GM21447 (cell line): Measurements from ENCODE around the gene BOC.
"Not testable (repeated sequence)": the region's sequence is repeated elsewhere in the genome, so short reads cannot be mapped to it uniquely, and the experiment has no call there.

Experiments
- ATAC-seq: cut with Tn5 transposase; IDR thresholded peaks from one replicate; pipeline ENCODE4 v1.9.1; 2021; ENCODE audit not compliant: unreplicated experiment

BOC gene, protein sequence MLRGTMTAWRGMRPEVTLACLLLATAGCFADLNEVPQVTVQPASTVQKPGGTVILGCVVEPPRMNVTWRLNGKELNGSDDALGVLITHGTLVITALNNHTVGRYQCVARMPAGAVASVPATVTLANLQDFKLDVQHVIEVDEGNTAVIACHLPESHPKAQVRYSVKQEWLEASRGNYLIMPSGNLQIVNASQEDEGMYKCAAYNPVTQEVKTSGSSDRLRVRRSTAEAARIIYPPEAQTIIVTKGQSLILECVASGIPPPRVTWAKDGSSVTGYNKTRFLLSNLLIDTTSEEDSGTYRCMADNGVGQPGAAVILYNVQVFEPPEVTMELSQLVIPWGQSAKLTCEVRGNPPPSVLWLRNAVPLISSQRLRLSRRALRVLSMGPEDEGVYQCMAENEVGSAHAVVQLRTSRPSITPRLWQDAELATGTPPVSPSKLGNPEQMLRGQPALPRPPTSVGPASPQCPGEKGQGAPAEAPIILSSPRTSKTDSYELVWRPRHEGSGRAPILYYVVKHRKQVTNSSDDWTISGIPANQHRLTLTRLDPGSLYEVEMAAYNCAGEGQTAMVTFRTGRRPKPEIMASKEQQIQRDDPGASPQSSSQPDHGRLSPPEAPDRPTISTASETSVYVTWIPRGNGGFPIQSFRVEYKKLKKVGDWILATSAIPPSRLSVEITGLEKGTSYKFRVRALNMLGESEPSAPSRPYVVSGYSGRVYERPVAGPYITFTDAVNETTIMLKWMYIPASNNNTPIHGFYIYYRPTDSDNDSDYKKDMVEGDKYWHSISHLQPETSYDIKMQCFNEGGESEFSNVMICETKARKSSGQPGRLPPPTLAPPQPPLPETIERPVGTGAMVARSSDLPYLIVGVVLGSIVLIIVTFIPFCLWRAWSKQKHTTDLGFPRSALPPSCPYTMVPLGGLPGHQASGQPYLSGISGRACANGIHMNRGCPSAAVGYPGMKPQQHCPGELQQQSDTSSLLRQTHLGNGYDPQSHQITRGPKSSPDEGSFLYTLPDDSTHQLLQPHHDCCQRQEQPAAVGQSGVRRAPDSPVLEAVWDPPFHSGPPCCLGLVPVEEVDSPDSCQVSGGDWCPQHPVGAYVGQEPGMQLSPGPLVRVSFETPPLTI

DNA sequence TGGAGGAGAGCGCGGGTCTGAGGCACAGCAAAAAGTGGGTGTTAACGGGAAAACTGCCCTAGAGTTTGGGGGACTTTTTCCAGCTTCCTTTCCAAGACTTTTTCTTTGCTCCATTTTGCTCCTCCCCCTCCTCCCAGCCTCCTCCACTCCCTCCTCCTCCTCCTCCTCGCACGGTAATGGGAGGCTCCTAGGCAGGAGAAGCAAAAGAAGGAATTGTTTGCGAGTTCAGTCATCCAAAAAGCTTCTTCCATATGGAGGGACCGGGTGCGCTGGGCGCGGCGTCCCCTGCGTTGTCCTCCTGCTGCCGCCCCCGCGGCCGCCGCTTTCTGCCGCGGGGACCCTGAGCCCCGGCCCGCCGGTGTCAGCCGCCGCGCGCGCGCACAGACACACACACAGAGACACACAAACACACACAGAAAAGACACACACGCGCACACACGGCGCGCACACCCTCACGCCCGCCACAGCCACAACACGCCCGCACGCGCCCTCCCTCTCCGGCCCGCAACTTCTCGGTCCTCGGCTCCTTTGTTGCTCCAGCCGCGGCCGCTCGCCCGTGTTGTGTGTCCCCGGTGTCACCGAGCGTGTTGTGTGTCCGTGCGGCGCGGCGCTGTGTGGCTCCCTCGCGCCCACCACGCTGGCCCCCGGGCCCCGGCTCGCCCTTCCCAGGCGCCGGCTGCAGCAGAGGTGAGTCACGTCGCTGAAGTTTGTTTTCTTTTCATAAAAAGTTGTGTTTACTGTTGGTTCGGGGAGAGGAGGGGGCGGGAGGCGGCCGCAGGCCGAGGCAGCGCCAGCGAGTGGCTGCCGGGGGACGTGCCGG is at the start of gene BOC:
Gene BOC (plus strand): TSS at position 228 of the 820 bp plus-strand sequence. CDS start 38,246 bp downstream, outside the sequence.
- ATAC-seq: no peak

DNA sequence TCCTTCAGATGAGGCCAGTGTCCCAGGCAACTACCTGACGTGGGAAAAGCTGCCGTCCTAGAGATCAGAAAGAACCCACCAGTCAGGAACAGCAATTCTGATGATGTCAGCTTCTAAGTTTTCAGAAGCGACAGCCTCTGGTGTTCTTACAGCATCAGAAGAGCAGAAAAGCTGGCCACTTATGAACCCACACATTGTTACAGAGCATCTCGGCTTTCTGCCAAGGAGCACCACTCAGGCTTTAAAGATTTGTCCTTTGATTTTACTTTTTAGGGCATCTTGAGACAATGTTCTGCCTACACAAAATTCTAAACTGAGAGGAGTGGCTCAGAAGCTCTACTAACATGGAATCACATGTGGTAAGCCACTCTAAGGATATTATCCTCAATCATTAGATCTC is 49.7 kb upstream of the BOC start:
- no peak for ATAC-seq

DNA sequence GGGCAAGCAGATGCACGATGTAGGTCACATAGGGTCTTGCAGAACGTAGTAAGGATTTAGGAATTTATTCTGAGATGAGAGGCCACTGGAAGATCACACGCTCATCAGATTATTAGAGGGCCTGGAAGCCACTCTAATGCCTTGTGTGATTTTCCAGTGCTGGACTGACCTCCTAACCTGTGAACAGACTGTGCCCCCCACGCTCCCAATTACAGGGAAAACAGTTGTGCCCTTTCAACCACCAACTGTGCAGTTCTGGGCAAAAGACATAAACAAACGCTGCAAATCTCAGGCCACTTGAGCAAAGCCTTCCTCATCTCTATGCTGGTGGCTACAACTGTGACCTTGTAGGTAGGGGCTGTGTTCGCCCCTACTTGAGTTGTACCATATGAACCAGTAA is 48.2 kb upstream of the BOC start:
- no peak for ATAC-seq

DNA sequence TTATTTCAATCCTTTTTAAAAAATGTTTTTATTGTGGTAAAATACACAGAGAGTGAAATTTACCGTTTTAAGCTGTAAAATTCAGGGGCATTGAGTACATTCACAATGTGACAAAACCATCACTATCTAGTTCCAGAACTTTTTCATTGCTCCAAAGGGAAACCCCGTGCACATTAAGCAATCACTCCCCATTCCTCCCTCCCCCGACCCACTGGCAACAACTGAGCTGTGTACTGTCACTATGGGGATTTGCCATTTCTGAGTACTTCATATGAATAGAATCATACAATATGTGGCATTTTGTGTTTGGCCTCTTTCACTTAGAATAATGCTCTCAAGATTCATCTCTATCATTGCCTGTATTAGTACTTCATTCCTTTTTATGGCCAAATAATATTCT is 45.5 kb upstream of the BOC start:
- no peak for ATAC-seq

DNA sequence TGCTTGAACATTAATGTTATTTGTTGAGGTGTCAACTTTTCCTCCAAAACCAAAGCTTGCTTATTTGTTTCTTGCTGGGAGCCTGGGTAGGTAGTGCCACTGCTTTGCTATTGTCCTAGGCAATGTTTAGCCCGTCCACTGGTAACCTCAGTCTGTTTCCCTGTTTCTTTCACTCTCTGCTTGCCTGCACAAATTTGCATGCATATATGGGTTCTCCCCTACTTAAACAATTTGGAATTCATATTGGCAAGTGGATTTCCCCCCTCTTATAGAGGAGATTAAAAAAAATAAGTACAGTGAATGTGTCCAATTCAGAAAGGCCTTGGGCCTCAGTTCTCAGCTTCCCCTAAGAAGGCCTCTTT is 45.0 kb upstream of the BOC start:
- ATAC-seq: no peak

DNA sequence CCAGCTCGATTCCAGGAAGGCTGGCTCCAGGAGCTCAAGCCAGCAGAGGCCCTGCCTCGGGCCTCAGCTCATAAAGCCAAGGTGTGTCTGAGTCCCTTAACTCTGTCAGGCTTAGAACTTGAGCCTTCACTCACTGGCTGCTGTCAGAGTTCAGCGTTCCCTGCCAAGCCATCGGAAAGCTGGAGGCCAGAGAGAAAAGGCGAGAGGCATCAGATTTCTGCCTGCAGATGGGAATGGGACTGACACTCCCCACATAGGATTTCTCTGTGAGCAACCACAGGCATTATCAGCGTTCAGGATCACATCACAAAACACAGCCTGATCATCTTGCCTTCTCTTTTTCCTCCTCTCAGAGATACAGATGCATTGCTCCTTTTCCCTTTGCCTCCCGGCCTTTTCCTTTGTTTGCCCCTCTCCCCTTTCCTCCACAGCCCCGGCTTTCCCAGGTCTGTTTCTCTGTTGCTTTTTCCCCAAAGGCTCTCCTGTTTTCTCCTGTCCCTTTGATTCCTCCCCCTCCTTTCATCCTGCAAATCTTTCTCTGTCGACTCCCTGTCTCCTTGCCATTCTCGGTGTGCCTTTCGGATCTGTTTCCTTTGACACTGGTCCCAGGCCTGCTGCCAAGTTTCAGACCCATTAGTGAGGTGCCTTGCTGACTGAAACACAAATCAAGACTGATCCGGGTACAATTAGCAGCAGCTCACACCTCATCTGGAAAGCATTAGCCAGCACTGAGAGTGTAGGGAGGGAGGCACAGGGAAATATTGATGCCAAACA is 44.5 kb upstream of the BOC start:
- no peak for ATAC-seq

DNA sequence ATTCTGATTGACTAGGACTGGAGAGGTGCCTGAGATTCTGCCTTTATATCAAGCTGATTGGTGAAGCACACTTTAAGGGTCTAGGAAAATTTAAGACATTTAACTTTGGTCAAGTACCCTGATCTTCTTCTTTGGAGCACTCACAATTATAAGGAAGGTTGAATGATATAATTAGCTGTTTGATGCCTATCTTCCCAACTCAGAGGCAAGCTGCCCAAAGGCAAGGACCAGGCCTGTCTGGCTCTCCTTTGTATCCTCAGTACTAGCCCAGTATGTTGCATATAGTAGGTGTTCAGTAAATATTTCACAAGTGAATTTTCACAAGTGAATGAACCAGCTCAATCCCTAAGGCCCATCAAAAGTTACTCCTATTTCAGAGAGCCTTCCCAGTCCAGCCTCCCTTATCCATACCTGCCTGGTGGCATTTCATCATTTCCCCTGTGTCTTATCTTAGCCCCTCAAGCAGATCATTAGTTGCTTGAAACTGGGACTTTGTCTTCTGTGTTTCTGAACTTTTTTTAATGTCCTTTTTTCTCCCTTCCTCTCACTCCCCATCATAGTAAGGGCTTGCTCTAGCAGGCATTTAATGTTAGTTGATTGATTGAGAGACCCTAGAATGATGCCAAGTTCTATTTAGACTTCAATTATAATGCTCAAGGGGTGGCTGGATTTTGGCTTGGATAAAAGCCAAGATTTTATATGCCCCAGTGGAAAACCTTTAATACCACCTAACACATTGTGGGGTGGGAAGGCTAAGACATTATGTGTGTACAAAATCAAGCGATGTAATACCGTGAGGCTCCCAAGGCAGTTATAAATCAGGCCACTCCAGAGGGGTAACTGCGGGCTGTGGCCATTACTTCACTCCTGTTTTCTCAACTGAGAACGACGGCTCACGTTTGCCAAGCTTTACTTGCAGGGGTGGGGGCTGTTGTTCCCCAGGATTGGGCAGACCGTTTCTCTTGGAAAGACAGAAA is 43.2 kb upstream of the BOC start:
- no peak for ATAC-seq

DNA sequence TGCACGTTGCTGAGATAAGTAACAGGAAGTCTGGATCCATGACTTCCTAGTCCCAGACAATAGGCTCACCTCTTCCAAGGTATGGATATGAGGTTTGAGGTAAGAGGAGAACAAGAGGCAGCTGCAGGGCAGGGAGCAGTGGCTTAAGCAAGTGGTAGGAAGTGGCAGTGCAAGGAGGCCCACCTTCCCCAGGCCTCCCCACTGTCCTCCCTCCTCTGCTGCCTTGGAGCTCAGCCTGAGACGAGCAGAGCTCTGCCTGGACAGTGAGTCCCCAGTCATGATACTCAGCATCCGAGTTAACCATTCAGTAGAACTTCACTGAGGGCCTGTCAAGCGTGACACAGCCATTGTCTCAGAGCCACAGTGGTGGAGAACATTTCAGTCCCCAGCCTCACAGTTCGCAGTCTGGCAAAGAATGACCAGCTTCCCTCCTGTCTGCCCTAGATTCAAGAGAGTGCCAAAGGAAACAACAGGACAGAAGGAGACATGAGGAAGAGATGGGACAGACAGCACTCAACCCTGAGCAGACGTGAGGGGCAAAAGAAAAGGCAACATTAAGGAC is 41.4 kb upstream of the BOC start:
- ATAC-seq: no peak

DNA sequence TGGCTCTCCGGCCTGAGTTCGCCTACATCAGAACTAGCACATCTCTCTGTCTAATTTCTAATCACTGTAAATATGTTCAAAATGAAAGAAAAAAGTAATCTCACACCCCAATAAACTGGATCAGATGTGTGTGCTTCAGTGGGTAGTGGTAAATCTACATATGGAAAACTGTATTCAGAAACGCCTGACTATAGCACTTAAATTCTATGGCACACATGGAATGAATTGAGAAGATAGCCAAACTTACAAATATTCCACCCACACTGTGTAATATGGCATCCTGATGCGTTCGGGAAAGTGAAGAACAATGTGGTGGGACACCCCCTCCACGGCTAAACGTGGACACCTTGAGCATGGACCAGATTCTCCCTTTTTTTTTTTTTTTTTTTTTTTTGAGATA is 40.6 kb upstream of the BOC start:
- ATAC-seq: no peak

DNA sequence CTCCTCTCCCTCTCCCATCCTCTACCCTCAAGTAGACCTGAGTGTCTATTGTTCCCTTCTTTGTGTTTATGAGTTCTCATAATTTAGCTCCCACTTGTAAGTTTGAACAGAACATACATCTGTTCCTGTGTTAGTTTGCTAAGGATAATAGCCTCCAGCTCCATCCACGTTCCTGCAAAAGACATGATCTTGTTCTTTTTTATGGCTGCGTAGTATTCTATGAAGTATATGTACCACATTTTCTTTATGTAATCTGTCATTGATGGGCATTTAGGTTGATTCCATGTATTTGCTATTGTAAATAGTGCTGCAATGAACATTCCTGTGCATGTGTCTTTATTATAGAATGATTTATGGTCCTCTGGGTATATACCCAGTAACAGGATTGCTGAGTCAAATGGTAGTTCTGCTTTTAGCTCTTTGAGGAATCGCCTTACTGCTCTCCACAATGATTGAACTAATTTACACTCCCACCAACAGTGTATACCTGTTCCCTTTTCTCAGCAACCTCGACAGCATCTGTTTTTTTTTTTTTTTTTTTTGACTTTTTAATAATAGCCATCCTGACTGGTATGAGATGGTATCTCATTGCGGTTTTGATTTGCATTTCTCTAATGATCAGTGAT is 39.6 kb upstream of the BOC start:
- ATAC-seq: not testable (repeated sequence)

DNA sequence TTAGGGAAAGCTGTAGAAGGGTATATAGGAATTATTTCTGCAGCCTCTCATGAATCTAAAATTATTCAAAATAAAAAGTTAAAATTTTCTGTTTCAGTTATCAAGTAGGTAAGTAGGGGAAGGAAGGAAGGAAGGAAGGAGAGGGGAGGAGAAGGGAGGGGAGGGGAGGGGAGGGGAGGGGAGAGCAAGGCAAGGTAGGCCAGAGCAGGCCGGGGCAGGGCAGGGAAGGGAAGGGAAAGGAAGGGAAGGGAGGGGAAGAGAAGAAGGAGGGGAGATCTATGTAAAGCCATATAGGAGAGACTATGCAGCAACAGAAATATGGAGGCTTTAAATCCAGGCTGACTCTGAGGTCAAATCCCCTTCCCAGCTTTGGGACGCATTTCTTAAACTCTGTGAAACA is 38.3 kb upstream of the BOC start:
- no peak for ATAC-seq

DNA sequence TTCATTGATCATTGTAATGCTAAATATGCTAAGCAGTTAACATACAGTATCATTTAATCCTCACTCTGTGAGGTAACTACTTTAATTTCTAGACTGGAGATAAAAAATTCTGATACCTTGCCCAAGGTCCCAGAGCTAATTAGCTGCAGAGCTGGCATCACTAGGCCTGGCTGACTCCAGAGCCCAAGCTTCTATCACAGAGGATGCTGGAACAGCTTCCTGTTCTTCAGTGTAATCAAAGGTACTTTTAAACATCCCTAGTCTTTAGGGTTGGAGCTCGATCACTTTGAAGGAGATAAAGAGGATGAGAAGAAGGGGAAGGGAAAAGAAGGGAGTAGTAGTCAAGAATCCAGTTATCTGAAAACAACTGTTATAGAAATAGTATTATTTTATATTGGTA is 37.1 kb upstream of the BOC start:
- no peak for ATAC-seq

DNA sequence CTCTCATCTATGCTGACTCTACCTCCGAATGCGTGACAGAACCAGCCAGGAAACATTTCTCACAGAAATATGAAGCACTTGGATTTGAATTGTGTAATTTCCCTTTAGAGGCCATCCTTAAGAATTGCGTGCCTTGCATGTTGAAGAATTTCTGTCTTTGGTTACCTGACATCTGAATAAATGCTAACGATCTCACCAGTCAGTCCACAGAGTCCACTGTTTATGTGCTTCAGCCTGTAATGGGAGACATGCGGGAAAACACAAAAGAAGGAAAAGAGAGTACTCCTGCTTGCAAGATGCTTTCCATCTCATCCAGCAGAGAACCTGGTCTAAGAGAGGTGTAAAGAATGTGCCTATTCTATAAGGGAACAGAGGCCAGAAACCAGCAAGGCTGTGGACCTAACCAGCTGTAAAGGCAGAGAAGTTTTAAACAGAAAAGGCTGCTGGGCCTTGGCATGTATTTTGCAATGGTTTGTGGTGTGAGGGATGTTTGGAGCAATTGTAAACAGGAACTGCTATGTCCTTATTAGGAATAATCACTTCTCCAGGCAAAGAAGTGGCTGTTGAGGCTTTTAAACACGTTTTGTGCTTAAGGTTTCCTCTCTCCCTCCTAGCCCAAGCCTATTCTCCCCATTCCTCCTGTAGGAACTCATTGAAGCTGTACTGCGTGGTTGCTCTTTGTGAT is 36.4 kb upstream of the BOC start:
- no peak for ATAC-seq

DNA sequence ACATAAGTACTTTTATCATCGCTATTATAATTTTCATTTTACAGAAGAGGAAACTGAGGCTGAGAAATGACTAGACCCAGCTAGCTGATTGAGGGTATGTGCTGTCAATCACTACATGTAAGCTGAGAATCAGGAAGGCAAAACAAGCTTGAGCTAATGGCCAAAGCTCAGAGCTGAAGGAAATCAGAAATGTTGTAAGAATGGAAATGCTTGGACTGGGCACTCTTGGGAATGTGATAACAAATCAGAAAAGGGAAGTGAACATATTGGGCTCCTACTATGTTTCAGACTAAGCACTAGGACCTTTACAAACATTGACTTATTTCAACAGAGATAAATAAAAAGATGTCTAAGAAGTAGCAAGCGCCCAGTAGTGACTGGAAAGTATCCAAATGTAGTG is 33.8 kb upstream of the BOC start:
- ATAC-seq: no peak

DNA sequence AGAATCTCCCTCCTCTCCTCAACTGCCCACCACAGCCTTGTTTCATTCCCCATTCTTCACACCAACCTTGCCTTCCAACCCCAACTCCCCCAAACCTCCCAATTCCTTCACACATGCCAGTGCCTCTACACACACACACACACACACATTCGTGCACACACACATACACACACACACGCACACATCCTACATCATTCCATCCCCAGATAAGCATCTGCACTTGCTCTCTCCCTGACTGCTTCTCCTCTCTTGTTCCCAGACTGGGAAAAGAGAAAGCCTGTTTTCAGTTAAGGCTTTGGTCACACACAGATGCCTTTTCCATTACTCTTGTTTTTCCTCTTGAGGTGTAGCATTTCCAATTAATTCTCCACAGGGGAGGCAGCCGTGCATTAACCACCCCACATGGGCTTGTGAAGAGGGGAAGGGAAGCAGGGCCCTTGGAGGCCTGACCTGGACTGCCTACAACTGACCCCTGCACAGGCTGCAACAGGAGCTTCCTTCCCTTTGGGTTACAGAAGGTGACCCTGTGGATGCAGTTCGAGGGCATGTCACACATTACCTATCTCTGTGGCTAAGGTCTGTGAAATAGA is 32.0 kb upstream of the BOC start:
- ATAC-seq: no peak

DNA sequence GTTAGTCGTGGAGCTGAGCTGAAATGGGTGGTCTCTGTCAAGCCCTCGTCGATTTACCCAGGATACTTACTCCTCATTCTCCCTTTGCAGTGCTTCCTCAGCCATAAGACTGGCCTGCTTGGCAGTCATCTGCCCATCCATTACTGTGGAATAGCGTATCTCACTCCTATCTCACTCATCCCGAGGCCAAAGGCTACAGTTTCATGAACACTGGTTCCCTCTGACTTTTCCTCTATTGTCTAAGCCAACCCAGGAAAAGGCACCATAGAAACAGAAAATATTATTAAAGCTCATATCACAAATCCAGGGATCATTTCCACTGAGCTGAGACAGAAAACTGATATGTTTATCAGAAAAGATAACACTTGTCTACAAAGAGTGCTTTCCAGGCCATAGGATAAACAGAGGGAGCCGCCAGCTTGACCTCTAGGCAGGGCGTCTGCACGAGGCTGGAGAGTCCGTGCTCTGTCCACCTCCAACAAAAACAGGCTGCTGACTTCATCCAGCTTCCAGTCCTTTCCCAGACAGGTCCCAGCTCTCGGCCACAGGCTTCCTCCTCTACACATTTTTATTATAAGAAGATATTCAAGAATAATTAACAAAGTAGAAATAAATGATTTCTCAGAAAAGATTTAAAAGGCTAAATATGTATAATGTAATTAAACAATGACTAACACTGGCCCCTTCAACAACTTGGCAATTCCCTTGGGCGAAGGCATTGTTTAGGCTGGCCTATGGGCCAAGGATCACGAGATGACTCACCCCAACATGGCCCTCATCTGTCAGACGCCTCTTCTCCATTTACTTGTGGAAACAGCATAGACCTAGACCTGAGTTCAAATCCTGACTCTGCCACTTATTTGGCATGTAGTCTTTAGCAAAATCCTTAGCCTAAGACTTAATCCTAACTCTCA is 27.4 kb upstream of the BOC start:
- ATAC-seq: no peak
